ENCODE measurements around the gene PKNOX2.

DNA sequence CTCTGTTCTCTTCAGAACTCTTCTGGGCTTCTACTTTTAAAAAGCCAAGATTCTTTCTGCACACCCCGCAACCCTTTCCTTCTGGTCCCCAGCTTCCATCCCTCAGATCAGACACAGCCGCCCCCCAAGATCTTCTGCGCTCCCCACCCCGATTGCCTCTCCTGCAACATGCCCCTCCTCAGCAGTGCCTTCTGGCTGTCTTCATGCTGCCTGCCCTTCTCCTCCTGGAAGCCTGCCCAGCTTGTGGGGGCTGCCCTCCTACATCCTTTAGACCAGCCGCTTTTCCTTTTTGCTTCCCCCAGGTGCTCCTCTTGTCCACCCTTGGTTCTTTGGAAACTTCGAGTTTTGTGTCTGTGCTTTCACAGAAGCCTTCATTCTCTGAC lies 187.3 kb downstream of the PKNOX2 start:
- TF ChIP-seq, protein P1, sequence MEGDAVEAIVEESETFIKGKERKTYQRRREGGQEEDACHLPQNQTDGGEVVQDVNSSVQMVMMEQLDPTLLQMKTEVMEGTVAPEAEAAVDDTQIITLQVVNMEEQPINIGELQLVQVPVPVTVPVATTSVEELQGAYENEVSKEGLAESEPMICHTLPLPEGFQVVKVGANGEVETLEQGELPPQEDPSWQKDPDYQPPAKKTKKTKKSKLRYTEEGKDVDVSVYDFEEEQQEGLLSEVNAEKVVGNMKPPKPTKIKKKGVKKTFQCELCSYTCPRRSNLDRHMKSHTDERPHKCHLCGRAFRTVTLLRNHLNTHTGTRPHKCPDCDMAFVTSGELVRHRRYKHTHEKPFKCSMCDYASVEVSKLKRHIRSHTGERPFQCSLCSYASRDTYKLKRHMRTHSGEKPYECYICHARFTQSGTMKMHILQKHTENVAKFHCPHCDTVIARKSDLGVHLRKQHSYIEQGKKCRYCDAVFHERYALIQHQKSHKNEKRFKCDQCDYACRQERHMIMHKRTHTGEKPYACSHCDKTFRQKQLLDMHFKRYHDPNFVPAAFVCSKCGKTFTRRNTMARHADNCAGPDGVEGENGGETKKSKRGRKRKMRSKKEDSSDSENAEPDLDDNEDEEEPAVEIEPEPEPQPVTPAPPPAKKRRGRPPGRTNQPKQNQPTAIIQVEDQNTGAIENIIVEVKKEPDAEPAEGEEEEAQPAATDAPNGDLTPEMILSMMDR (IDR thresholded peaks at IDR 0.05), result no peak
- TF ChIP-seq POLR2A (IDR thresholded peaks at IDR 0.05) (no peak), EP300 (IDR thresholded peaks at IDR 0.05) (no peak), POLR2AphosphoS5 (IDR thresholded peaks at IDR 0.05) (no peak)

All from sigmoid colon (tissue), 4 donors.